Measurements from ENCODE around the gene SANBR. TPM values are rescaled to one million over a fixed set of nuclear protein-coding genes. Genes with fewer than 3 reads are reported as not detected.

Gene SANBR
- total RNA-seq, result 10 to 100 TPM; 10.7 to 12.6 (median 12.3) TPM

DNA sequence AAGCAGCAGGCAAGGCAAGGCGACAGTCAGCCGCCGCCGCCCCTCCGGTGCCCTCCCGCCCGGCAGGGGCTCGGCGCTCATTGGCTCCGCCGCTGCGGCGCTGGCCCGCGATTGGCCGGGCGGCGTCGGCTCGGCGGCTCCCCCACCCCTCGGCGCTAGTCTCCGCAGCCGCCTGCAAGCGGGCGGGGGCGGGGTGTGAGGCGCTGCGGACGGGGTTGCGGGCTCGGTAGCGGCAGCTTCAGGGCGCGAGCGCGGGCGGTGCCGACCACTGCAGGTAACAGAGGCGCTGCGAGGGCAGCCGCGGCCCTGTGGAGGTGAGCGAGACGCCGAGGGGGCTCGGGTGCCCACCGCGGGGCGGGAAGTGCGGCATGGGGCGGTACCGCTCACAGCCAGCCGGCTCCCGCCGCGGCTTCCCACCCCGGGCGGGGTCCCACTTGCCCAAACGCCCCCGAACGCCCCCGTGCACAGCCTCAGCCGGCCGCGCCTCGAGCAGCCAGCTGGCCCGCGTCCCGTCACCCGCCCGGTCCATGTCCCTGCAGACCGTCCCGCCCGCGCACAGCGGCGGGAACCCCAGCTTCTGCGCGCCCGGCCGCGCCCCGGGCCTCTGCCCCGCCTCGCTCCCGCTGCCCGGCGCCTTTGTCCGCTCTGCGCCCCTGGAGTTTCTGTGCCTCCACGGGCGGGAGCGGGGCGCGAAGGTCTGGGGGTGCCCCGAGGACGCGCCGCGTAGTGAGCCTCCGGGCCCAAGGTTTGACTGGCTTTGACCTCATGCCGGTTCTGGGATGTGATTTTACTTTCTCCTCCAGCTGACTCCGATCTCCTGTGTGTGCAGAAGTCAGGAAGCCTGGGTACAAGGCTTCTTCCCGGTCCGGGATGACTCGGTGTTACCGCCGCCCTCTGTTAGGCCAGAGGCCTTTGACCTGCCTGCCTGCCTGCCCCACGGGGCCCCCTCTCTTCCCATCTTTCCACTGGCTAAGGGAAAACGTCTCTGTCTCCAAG, at the start of gene SANBR:
Gene SANBR (plus strand): TSS at position 158 of the 996 bp plus-strand sequence. CDS start 4,480 bp downstream, outside the sequence.
- TF ChIP-seq, protein P1, sequence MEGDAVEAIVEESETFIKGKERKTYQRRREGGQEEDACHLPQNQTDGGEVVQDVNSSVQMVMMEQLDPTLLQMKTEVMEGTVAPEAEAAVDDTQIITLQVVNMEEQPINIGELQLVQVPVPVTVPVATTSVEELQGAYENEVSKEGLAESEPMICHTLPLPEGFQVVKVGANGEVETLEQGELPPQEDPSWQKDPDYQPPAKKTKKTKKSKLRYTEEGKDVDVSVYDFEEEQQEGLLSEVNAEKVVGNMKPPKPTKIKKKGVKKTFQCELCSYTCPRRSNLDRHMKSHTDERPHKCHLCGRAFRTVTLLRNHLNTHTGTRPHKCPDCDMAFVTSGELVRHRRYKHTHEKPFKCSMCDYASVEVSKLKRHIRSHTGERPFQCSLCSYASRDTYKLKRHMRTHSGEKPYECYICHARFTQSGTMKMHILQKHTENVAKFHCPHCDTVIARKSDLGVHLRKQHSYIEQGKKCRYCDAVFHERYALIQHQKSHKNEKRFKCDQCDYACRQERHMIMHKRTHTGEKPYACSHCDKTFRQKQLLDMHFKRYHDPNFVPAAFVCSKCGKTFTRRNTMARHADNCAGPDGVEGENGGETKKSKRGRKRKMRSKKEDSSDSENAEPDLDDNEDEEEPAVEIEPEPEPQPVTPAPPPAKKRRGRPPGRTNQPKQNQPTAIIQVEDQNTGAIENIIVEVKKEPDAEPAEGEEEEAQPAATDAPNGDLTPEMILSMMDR (IDR thresholded peaks at IDR 0.05; ENCODE audit: low read depth), result no peak

DNA sequence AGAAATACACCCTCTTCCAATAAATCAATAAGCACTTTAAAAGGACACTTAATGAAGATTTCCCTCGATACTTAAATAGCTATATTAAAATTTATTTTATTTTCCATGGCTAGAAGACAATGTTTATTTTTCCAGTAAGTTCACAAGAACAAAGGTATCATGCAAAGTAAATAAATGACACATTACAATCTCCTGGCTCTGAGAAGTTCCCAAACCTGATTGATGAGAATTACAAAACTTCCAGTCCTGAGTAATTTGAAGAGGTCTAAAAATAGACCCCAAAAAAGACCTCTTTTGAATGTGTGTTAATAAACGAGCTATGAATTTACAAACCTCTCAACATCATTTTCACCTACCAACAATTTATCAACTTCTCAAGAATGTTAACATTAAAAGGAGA, 49.7 kb upstream of the SANBR start:
- TF ChIP-seq, protein P1 (IDR thresholded peaks at IDR 0.05; ENCODE audit: low read depth), result no peak

DNA sequence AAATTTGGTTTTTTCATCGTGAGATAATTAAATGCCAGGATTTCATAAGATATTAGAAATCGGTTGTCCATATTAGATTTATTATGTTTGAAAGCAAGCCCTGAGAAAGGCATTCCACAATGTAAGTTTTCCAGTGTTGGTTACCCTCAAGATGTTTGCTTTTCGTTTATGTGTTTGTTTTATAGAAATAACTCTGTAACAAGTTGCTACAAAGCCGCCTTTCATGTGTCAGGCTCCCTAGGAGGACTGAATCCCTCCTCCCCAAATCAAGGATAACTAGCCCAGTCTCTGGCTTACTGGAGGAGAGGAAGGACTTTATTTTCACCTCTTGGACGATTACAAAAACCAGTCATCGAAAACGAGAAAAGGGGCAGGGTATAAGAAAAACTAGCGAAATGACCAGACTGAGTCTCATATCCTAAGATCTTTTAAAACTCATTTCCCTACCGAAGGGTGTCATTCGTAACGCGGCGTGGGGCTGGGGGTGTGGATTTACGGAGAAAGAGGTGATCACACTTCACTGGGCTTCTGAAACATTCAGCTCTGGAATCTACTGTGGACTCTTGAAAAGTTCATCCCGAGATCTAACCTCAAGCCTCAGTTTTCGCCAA, 49.2 kb upstream of the SANBR start:
- TF ChIP-seq, protein P1 (IDR thresholded peaks at IDR 0.05; ENCODE audit: low read depth), result no peak

DNA sequence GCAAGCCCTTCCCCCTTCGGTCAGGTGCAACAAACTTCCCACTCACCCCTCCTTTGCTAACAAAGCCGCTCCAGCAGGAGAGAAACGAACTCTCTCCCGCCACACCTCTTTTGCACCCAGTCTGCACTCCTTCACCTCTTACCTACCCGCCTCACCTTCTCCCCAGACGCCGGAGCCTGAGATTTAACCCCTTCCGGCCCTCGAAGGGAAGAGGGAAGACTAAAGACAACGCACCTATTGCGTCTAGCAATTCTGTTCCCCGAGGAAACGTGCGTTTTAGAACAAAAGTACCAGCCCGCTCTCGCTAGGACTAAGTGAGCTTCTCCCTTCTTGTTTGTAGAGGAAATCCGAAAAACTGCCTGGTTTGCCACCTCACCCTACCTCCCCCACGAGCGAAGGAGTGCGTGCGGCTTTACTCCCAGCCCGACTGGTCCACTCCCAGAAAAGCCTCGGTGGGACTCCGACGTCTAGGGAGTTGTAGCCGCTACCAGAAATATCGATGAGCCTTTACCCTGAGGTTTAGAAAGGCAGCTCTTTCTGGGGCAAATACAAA, 48.6 kb upstream of the SANBR start:
- TF ChIP-seq, protein P1 (IDR thresholded peaks at IDR 0.05; ENCODE audit: low read depth), result no peak

DNA sequence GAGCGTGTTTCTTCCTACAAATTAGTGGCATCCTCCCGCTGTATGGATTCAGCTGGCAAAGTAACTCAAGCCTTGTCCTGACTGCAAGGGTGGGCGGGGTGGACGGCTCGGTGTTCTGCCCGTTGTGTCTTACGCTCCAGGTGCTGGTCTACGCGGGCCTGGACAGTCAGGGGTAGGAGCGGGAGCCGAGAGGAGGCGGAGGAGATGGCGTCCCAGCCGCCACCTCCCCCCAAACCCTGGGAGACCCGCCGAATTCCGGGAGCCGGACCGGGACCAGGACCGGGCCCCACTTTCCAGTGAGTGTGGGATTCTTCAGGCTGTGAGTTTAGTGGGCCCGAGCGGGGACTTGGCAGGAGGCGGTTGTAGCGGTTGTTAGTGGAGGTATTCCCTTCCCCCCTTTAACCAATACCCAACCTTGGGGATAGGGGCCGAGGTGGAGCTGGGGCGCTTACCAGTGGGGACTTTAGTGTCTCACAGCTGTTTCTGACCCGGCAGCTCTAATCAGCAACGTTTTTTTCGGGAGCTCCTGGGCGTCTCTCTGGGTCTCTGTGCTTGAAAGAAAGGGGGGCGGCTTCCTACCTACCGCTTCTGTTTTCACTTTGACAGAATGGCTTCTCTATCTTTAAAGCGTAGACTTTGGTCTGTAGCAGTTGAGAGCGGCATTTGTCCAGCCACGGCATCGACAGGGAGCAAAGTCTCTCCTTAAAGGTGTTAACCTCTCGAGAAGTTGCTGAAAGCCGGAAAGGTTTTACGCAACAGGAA, 47.9 kb upstream of the SANBR start, which contains the start of the genes PEX13 and PUS10:
Gene PEX13 (plus strand): TSS at position 165 of the 762 bp plus-strand sequence. CDS start 40 bp downstream, at position 205.
Gene PUS10 (minus strand): TSS at position 700 of the 762 bp plus-strand sequence. CDS start 6,365 bp downstream, outside the sequence.
- TF ChIP-seq, protein P1 (IDR thresholded peaks at IDR 0.05; ENCODE audit: low read depth), result no peak

DNA sequence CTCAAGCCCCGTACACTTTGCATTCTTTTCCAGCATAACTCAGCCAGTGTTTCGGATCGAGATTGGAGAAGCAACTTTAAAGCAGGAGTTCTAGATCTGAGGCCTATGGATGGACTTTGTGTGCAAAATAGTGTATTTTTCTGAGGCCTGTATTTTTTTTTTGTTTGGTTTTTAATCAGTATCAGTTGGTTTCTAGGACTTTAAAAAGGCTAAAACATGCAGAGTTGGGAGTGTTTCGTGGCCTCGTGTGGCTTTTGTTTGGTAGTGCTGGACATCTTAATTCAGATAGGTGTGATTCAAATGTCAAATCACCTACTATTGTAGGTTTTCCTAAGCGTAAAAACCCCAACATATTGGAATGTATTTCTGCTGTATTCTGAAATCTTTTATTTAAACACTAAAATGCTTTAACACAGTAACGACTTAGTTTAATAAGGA, 47.3 kb upstream of the SANBR start:
- TF ChIP-seq, protein P1 (IDR thresholded peaks at IDR 0.05; ENCODE audit: low read depth), result no peak

Data from subcutaneous adipose tissue (tissue), 4 donors.